Neuron (in vitro differentiated cells): ENCODE measurements around the gene ATP11A.
"Not testable (repeated sequence)": the region's sequence is repeated elsewhere in the genome, so short reads cannot be mapped to it uniquely, and the experiment has no call there.

Source experiments
- H2AFZ ChIP-seq: one replicate; pipeline ENCODE4 v1.6.1; 2013; ENCODE audit warnings: low read depth, mild to moderate bottlenecking, inconsistent platforms, low read length, moderate library complexity
- H3K27me3 ChIP-seq: one replicate; pipeline ENCODE4 v1.6.1; 2013; ENCODE audit warnings: low read length; ENCODE audit not compliant: insufficient read depth
- H3K36me3 ChIP-seq: one replicate; pipeline ENCODE4 v1.6.1; 2013; ENCODE audit warnings: low read length; ENCODE audit not compliant: insufficient read depth
- H3K4me1 ChIP-seq: one replicate; pipeline ENCODE4 v1.6.1; 2013; ENCODE audit warnings: low read length; ENCODE audit not compliant: insufficient read depth
- H3K4me3 ChIP-seq: 2 replicates; pipeline ENCODE4 v1.5.1; 2013; ENCODE audit warnings: mild to moderate bottlenecking, low read length, moderate library complexity
- H3K9me3 ChIP-seq: one replicate; pipeline ENCODE4 v1.6.1; 2013; ENCODE audit warnings: low read length

The ATP11A gene

GRCh38 chr13:112872657-112873631, 183.1 kb downstream of the ATP11A start:
- H2AFZ ChIP-seq, H3K4me3 ChIP-seq, H3K9me3 ChIP-seq, H3K4me1 ChIP-seq, H3K36me3 ChIP-seq, H3K27me3 ChIP-seq: not testable (repeated sequence)

DNA sequence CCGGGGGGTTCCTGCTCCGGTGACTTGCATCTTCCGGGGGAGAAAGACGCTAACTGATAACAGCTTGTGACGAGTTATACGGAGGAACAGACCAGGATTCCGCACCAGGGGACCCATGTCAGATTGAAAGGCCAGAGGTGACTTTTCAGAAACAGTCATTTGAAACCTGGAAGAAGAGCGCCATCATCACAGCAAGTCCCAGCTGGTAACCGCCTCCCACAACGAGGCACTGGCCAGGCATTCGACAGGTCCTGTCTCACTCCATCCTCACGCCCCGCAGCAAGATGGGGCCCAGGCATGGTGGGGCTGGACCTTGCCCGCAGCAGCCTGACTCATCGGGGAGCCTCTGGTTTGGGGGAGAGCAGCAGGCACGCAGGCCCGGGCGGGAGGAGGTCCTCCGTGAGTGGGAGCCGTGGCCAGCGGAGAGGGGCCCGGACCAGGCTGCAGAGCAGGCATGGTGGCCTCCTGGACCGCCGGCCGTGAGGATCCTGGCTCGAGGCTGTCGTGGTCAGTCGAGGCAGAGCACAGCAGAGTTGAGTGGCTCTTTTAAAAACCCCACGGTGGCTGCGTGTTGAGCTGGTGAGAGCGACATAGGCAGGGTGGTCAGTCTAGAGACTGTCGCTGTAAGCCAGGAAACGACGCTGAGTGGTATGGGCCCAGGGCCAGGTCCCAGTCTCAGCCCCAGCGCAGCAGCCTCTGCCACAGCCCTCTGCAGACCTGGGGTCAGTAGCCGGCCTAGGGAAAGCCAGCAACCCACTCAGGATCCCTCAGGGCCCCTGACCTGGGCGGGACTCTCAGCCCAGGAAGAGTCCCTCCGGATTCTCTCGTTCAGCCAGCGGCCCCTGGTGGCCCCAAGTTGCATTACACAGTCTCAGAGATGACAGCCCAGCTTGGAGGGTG, 184.3 kb downstream of the ATP11A start:
- H2AFZ ChIP-seq, result no peak overlapping the region
- peaks cover 4% of the 10 kb centered on the region for H3K4me1 ChIP-seq
- no peaks in the 10 kb centered on the region for H3K27me3 ChIP-seq
- peaks cover 2% of the 10 kb centered on the region for H3K36me3 ChIP-seq
- no peaks in the 10 kb centered on the region for H3K9me3 ChIP-seq
- H3K4me3 ChIP-seq, result no peak overlapping the region

- no peaks in the 10 kb centered on the region for H3K27me3 ChIP-seq
- peaks cover 4% of the 10 kb centered on the region for H3K4me1 ChIP-seq
- no peak overlapping the region for H2AFZ ChIP-seq
- H3K4me3 ChIP-seq, result no peak overlapping the region
- H3K9me3 ChIP-seq, result no peaks in the 10 kb centered on the region
- peaks cover 2% of the 10 kb centered on the region for H3K36me3 ChIP-seq
Observed at GRCh38 chr13:112874751-112875300, 185.0 kb downstream of the ATP11A start.

- Histone ChIP-seq H3K9me3 (no peaks in the 10 kb centered on the region), H3K36me3 (peaks cover 2% of the 10 kb centered on the region), H3K4me1 (peaks cover 4% of the 10 kb centered on the region), H2AFZ (no peak overlapping the region), H3K4me3 (no peak overlapping the region), H3K27me3 (no peaks in the 10 kb centered on the region)
Observed at GRCh38 chr13:112875627-112876026, 185.8 kb downstream of the ATP11A start.

DNA sequence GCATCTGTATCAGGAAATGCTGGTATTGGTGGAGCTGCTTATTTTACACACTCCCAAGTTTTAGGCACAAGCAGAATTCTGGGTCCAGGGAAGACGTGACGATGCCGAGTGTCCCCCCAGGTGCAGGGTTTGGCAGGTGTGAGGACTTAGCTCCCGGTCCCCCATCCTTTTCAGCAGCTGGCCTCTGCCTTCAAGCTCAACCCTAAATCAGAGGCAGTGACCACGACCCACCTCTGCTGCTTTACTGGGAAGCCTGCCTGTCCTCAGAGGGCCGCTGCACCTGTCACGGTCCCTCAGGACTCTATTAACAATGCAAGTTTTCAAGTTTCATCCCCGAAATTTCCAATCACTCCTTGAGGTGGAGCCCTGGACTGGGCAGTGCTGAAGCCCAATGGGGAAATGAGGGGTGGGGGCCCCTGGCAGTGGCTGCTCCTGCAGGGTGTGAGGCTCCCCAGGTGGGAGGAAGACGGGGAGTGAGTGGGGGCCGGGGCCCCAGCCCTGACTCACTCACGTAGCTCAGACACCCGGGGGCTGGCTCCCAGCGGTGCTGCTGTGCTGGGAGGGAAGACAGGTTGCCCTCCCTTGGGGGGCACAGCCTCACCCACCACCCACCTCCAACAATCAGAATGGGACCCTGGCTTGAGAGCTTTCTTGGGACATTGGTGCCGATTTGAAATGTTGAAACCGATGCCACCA, 186.6 kb downstream of the ATP11A start:
- Histone ChIP-seq H3K4me3 (no peak overlapping the region), H3K36me3 (peaks cover 2% of the 10 kb centered on the region), H2AFZ (no peak overlapping the region), H3K4me1 (peaks cover 4% of the 10 kb centered on the region), H3K9me3 (no peaks in the 10 kb centered on the region), H3K27me3 (no peaks in the 10 kb centered on the region)

DNA sequence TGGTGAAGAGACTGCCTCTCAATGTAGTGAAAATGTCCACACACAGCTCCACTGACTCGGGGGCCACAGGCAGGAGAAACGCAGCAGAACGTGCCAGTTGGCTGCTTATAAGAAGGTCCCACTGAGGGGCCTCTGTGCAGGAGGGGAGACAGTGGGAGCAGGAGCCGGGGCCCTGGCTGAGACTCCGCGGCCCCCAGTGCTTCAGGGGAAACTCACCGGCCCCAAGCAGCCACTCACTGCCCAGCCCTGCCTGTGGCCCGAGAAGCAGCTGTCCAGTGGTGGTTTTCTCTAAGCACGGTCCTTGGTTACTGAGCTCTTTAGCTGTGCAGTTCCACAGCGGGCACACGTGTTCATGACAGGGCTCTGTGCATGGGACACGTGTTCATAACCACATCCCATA, 187.2 kb downstream of the ATP11A start:
- peaks cover 4% of the 10 kb centered on the region for H3K4me1 ChIP-seq
- H3K27me3 ChIP-seq, result no peaks in the 10 kb centered on the region
- no peak overlapping the region for H2AFZ ChIP-seq
- peaks cover 2% of the 10 kb centered on the region for H3K36me3 ChIP-seq
- H3K4me3 ChIP-seq, result no peak overlapping the region
- H3K9me3 ChIP-seq, result no peaks in the 10 kb centered on the region

DNA sequence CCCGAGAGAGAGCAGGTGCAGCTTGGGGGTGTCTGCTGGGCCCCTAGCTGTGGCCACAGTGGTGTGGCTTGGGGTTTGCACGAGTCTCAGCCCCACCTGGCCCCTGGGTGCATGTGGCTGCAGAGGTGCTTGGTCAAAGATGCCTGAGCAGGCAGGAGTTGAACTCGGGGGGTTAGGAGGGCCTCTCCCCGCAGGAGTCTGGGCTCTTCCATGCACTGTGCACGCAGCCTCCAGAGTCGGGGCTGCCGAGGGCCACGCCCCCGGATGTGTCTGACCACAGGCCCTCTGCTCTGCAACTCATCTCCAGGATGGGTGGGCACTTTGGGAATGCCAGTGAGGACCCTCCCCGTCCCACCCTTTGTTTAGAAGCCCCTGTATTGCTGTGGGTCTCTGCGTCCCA, 187.7 kb downstream of the ATP11A start:
- Histone ChIP-seq H3K4me1 (peaks cover 4% of the 10 kb centered on the region), H2AFZ (no peak overlapping the region), H3K9me3 (no peaks in the 10 kb centered on the region), H3K27me3 (no peaks in the 10 kb centered on the region), H3K36me3 (peaks cover 2% of the 10 kb centered on the region), H3K4me3 (no peak overlapping the region)

GRCh38 chr13:112877976-112878955, 188.4 kb downstream of the ATP11A start:
- Histone ChIP-seq H3K36me3 (peaks cover 2% of the 10 kb centered on the region), H3K9me3 (no peaks in the 10 kb centered on the region), H3K4me3 (no peak overlapping the region), H2AFZ (no peak overlapping the region), H3K4me1 (peaks cover 4% of the 10 kb centered on the region), H3K27me3 (no peaks in the 10 kb centered on the region)

DNA sequence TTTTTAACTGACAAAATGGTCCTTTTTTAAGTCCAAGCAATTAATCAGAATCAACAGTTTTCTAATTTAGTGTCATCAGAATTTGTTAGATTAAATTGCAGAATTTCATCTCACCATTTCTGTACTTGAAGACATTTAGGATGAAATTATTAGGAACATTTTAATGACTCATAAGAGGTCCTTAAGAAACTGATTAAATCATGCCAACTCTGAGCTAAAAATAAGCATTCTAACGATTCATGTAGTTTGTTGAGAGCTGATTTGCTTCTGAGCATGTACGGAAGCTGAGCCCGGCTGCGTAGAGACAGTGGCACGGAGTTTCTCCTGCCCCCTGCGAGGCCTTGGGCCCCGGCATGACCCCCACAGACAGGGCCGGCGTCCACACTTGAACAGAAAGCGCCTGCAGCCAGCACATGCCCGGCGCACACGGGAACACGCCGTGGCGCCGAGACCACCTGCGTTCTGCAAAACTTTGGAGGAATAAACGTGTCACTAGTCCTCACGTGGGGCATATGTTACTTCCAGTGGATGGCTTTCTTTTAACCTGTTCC, 189.5 kb downstream of the ATP11A start:
- Histone ChIP-seq H3K27me3 (no peaks in the 10 kb centered on the region), H3K36me3 (peaks cover 2% of the 10 kb centered on the region), H3K4me3 (no peak overlapping the region), H3K9me3 (no peaks in the 10 kb centered on the region), H3K4me1 (peaks cover under 1% of the 10 kb centered on the region), H2AFZ (no peak overlapping the region)

DNA sequence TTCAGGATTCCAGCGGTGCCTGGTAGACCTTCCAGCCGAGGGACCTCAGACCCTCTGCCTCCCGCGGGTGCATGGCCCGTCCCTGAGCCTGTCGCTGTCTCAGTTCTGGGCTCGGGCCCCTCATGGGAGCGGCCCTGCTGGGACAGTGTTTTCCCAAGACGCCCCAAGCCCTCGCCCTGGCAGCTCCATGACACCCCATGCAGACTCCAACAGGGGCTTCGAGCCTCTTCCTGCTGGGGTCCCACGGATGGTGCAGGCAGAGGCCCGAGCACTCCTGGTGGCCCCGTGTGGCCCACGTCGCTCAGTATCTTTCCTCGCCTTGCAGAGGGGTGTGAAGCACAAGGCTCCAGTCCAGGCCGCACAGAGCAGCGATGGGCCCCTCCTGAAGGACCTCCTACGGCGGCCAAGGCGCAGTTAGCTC, 190.4 kb downstream of the ATP11A start:
- H3K4me1 ChIP-seq, result no peaks in the 10 kb centered on the region
- no peak overlapping the region for H2AFZ ChIP-seq
- no peaks in the 10 kb centered on the region for H3K27me3 ChIP-seq
- peaks cover 2% of the 10 kb centered on the region for H3K36me3 ChIP-seq
- no peak overlapping the region for H3K4me3 ChIP-seq
- no peaks in the 10 kb centered on the region for H3K9me3 ChIP-seq

DNA sequence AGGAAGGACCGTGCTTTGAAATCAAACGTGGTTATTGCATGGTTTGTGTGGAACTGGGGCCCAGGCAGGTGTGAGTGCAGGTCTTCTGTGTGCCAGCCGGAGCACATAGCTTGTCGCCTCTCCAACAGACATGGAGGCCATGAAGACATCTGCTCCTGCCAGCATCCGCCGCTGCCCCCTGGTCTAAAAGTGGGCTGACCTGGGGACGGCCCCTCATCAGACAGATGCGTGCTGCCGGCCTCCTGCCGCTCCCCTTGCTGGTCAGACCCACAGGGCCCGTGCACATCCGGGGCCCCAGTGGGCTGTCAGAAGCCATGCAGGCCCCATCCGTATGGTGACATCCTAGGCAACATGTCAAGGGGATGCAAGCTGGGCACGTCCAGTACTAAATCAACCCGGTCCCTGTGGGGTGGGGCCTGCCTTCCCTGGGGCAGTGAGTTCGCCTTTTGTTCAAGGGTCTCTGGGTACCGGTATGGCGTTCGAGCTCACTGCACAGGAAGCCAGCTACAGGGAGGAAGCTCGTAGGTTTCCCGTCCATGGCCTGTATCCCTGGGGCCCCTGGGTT, 191.2 kb downstream of the ATP11A start:
- no peaks in the 10 kb centered on the region for H3K27me3 ChIP-seq
- H3K9me3 ChIP-seq, result no peaks in the 10 kb centered on the region
- H2AFZ ChIP-seq, result no peak overlapping the region
- H3K4me1 ChIP-seq, result peaks cover 6% of the 10 kb centered on the region
- H3K4me3 ChIP-seq, result no peak overlapping the region
- peaks cover 2% of the 10 kb centered on the region for H3K36me3 ChIP-seq
